GM12878 (cell line): Measurements from ENCODE around the gene RAPSN. TPM values are rescaled to one million over a fixed set of nuclear protein-coding genes. Genes with fewer than 3 reads are reported as not detected.

ENCODE experiments used
- ATAC-seq: fragments of 200-7000 bp; cut with Tn5 transposase; 3 replicates; pipeline ENCODE4 v1.9.1; 2020; ENCODE audit warnings: mild to moderate bottlenecking, moderate library complexity
- BruUV-seq: library from RNA; stranded (reverse); fragments of 400-500 nt; replicated peaks from 2 replicates; lab custom pipeline; 2021; lab: Mats Ljungman, UMichigan
- CTCF ChIA-PET: fragments of 300-600 bp; sonication (Branson Sonifier 250); formaldehyde crosslinking; extraction: SDS; loops from one replicate; lab custom pipeline; 2021; ENCODE audit warnings: inconsistent platforms; lab: Yijun Ruan, JAX
- POLR2A ChIA-PET: fragments of 350-600 bp; formaldehyde crosslinking; extraction: SDS; loops from one replicate; lab custom pipeline; 2021; ENCODE audit warnings: inconsistent platforms; lab: Charles Lee
- RAD21 ChIA-PET: fragments of 300-600 bp; sonication (Branson Sonifier 250); formaldehyde crosslinking; loops from one replicate; lab custom pipeline; 2023; ENCODE audit warnings: antibody characterized with exemption; ENCODE audit not compliant: unreplicated experiment; lab: Charles Lee
- SMC1A ChIA-PET: fragments of 300-600 bp; sonication (Branson Sonifier 250); formaldehyde crosslinking; loops from one replicate; lab custom pipeline; 2023; ENCODE audit not compliant: unreplicated experiment, uncharacterized antibody; lab: Charles Lee
- DNase-seq: peaks from one replicate; pipeline ENCODE4 v3.0.0-alpha.2; 2011; ENCODE audit warnings: low read depth, low spot score
- FAIRE-seq: peaks from 3 replicates; lab custom pipeline; 2011; peaks lifted over from hg19 to GRCh38; lab: Jason Lieb, UNC
- H2AFZ ChIP-seq: 2 replicates; pipeline ENCODE4 v1.6.0; 2011; ENCODE audit warnings: low read depth, low read length, control low read depth; ENCODE audit not compliant: control insufficient read depth
- H3K27ac ChIP-seq: 2 replicates; pipeline ENCODE4 v1.5.1; 2011; ENCODE audit warnings: control low read depth; ENCODE audit not compliant: control insufficient read depth, insufficient read depth
- H3K27me3 ChIP-seq, 2 experiments: replicated peaks in 1 of 2; 2 replicates each; pipeline versions ENCODE4 v1.6.0 to v1.6.1; 2011; ENCODE audit warnings: low read length in 1 of 2; ENCODE audit not compliant: control insufficient read depth in 2 of 2, insufficient read depth in 2 of 2
- H3K36me3 ChIP-seq, 2 experiments: 2 replicates each; pipeline ENCODE4 v1.5.1; 2011; ENCODE audit warnings: low read length in 1 of 2; ENCODE audit not compliant: control insufficient read depth in 2 of 2, insufficient read depth in 2 of 2
- H3K4me1 ChIP-seq: 2 replicates; pipeline ENCODE4 v1.6.1; 2011; ENCODE audit warnings: mild to moderate bottlenecking, low read length, moderate library complexity, mixed read lengths; ENCODE audit not compliant: control insufficient read depth, insufficient read depth
- H3K4me2 ChIP-seq: 2 replicates; pipeline ENCODE4 v1.6.0; 2011; ENCODE audit warnings: control low read depth; ENCODE audit not compliant: control insufficient read depth, insufficient read depth
- H3K4me3 ChIP-seq: fragments of 200-600 bp; sonication (generic); 2 replicates; pipeline ENCODE4 v1.5.1; 2016
- H3K79me2 ChIP-seq: 2 replicates; pipeline ENCODE4 v1.6.0; 2011; ENCODE audit warnings: low read length; ENCODE audit not compliant: control insufficient read depth, insufficient read depth
- H3K9ac ChIP-seq: 2 replicates; pipeline ENCODE4 v1.8.0; 2011; ENCODE audit warnings: low read length, control low read depth, mixed read lengths; ENCODE audit not compliant: control insufficient read depth, insufficient read depth
- H3K9me3 ChIP-seq: replicated peaks from 3 replicates; pipeline ENCODE4 v1.5.1; 2011; ENCODE audit warnings: mild to moderate bottlenecking, low read length; ENCODE audit not compliant: control insufficient read depth, insufficient read depth
- H4K20me1 ChIP-seq: 2 replicates; pipeline ENCODE4 v1.6.0; 2011; ENCODE audit not compliant: control insufficient read depth, insufficient read depth
- BRCA1 ChIP-seq: IDR thresholded peaks from 2 replicates; pipeline ENCODE4 v1.6.1; 2011; ENCODE audit warnings: low read depth, low read length, improper control_type of control experiment
- HDAC6 ChIP-seq: fragments of 200-600 bp; sonication (generic); IDR thresholded peaks from one replicate; pipeline ENCODE4 v1.8.0; 2017; ENCODE audit warnings: antibody characterized with exemption; ENCODE audit not compliant: unreplicated experiment
- IKZF1 ChIP-seq: fragments of 450-650 bp; conservative IDR thresholded peaks from 2 replicates; pipeline ENCODE4 v1.6.1; 2017; ENCODE audit warnings: antibody characterized with exemption, mild to moderate bottlenecking
- JUNB ChIP-seq: IDR thresholded peaks from 2 replicates; pipeline ENCODE4 v1.6.1; 2016; ENCODE audit warnings: antibody characterized with exemption, mild to moderate bottlenecking
- SKIL ChIP-seq: fragments of 450-650 bp; IDR thresholded peaks from 2 replicates; pipeline ENCODE4 v1.6.1; 2017; ENCODE audit warnings: mild to moderate bottlenecking, low read depth, inconsistent platforms; ENCODE audit not compliant: poor library complexity, severe bottlenecking
- YBX1 ChIP-seq: fragments of 450-650 bp; IDR thresholded peaks from 2 replicates; pipeline ENCODE4 v1.6.1; 2016; ENCODE audit warnings: antibody characterized with exemption
- ZZZ3 ChIP-seq: IDR thresholded peaks from 2 replicates; pipeline ENCODE4 v1.6.1; 2011; ENCODE audit warnings: low read depth; ENCODE audit not compliant: control insufficient read depth, insufficient read length
- whole genome bisulfite sequencing: methylation state at CpG from one replicate; pipeline ENCODE4 v1.1.6; 2016; ENCODE audit warnings: low lambda C conversion rate; ENCODE audit not compliant: insufficient replicate concordance, insufficient coverage; ENCODE audit errors: missing lambda C conversion rate; 5-methylcytosine and 5-hydroxymethylcytosine counted together
- in situ Hi-C: fragments of 300-500 bp; cut with MboI; formaldehyde crosslinking; loops from 9 replicates; pipeline ENCODE4 v1.14.3; 2018; ENCODE audit warnings: mixed read lengths
- intact Hi-C: fragments of 100-400 bp; cut with micrococcal nuclease; formaldehyde crosslinking; loops from one replicate; pipeline ENCODE4 v1.14.2; 2022; ENCODE audit not compliant: unreplicated experiment
- polyA plus RNA-seq, 11 experiments: library from polyadenylated mRNA; depleted of rRNA in 4 of 11; unstranded in 6 of 11; stranded (reverse) in 5 of 11; fragments of >200 nt; fragmentation: Nextera tagmentation in 4 of 11; fragmentation: Illumina TruSeq in 1 of 11; extraction: Ambion mirVana in 4 of 11; extraction: Trizol in 1 of 11; gene quantifications; 1 replicate in 1 of 11; 2 replicates in 10 of 11; pipeline versions ENCODE4 v1.2.1 to v1.2.3, GENCODE V29; 2011 to 2016; ENCODE audit warnings: inconsistent platforms in 2 of 11, missing spikeins in 2 of 11, low read depth in 1 of 11
- total RNA-seq, 4 experiments: library from RNA; depleted of rRNA in 3 of 4; stranded (reverse); fragments of >200 nt in 3 of 4; fragmentation: Illumina TruSeq in 1 of 4; extraction: Trizol in 1 of 4; gene quantifications; 2 replicates each; pipeline versions ENCODE4 v1.2.1 to v1.2.3, GENCODE V29; 2013 to 2021
- TF ChIP-seq, protein P1 (sequence below): fragments of 150-350 bp; IDR thresholded peaks from 2 replicates; pipeline ENCODE4 v1.6.1; 2016; ENCODE audit warnings: low read depth, low read length
- TF ChIP-seq, protein P2 (sequence below): fragments of 450-650 bp; formaldehyde crosslinking; IDR thresholded peaks from 2 replicates; pipeline ENCODE4 v1.5.0; 2022; ENCODE audit warnings: mild to moderate bottlenecking, missing genetic modification characterization

Gene RAPSN
- total and polyA plus RNA-seq, 10 of the 15 experiments (the other 5 are each of a cell fraction or from before 2014, with no cell fraction given): 0.08 to 0.23 (median 0.14) TPM; not detected in 6

DNA sequence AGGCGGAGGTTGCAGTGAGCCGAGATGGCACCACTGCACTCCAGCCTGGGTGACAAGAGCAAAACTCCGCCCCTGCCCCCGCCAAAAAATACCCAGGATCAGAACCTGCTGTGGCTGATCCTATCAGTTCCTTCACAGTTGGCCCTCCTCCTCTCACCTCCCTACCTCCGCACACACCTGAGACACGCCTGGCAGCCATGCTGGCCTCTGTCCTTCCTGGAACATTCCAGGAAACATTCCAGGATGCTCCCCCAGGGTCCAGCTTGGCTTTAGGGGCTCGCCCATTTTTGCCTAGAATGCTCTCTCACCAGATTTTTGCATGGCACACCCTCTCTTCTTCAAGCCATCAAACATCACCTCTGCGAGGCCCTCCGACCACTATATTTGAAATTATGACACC is 2.1 kb downstream of the RAPSN start:
- Histone ChIP-seq H3K79me2 (no peaks in the 10 kb centered on the region), H3K9me3 (no peaks in the 10 kb centered on the region), H3K4me1 (no peaks in the 10 kb centered on the region), H3K36me3 (no peaks in the 10 kb centered on the region), H3K27ac (no peak overlapping the region)
- intact Hi-C loops: no loop called here
- POLR2A ChIA-PET: no interaction called here
- RAD21 ChIA-PET: no interaction called here
- FAIRE-seq: no peak
- WGBS: 83% methylated on average over 9 of the region's 9 CpGs
- CTCF ChIA-PET: interaction anchor here (1.2 kb wide), 1 partner anchor 10 kb away, joined by 3 read pairs; no protein-coding TSS in a partner anchor
- TF ChIP-seq JUNB (no peak), ZZZ3 (no peak), SKIL (no peak), IKZF1 (no peak), YBX1 (no peak), HDAC6 (no peak), BRCA1 (no peak)
- TF ChIP-seq, protein P1, sequence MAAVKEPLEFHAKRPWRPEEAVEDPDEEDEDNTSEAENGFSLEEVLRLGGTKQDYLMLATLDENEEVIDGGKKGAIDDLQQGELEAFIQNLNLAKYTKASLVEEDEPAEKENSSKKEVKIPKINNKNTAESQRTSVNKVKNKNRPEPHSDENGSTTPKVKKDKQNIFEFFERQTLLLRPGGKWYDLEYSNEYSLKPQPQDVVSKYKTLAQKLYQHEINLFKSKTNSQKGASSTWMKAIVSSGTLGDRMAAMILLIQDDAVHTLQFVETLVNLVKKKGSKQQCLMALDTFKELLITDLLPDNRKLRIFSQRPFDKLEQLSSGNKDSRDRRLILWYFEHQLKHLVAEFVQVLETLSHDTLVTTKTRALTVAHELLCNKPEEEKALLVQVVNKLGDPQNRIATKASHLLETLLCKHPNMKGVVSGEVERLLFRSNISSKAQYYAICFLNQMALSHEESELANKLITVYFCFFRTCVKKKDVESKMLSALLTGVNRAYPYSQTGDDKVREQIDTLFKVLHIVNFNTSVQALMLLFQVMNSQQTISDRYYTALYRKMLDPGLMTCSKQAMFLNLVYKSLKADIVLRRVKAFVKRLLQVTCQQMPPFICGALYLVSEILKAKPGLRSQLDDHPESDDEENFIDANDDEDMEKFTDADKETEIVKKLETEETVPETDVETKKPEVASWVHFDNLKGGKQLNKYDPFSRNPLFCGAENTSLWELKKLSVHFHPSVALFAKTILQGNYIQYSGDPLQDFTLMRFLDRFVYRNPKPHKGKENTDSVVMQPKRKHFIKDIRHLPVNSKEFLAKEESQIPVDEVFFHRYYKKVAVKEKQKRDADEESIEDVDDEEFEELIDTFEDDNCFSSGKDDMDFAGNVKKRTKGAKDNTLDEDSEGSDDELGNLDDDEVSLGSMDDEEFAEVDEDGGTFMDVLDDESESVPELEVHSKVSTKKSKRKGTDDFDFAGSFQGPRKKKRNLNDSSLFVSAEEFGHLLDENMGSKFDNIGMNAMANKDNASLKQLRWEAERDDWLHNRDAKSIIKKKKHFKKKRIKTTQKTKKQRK: no peak
- TF ChIP-seq, protein P2, sequence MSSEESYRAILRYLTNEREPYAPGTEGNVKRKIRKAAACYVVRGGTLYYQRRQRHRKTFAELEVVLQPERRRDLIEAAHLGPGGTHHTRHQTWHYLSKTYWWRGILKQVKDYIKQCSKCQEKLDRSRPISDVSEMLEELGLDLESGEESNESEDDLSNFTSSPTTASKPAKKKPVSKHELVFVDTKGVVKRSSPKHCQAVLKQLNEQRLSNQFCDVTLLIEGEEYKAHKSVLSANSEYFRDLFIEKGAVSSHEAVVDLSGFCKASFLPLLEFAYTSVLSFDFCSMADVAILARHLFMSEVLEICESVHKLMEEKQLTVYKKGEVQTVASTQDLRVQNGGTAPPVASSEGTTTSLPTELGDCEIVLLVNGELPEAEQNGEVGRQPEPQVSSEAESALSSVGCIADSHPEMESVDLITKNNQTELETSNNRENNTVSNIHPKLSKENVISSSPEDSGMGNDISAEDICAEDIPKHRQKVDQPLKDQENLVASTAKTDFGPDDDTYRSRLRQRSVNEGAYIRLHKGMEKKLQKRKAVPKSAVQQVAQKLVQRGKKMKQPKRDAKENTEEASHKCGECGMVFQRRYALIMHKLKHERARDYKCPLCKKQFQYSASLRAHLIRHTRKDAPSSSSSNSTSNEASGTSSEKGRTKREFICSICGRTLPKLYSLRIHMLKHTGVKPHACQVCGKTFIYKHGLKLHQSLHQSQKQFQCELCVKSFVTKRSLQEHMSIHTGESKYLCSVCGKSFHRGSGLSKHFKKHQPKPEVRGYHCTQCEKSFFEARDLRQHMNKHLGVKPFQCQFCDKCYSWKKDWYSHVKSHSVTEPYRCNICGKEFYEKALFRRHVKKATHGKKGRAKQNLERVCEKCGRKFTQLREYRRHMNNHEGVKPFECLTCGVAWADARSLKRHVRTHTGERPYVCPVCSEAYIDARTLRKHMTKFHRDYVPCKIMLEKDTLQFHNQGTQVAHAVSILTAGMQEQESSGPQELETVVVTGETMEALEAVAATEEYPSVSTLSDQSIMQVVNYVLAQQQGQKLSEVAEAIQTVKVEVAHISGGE: no peak
- TF ChIP-seq, all 136 proteins: peak for 0
- Histone ChIP-seq H3K9ac (no peak overlapping the region), H3K27me3 (no peaks in the 10 kb centered on the region), H2AFZ (no peak overlapping the region), H4K20me1 (no peaks in the 10 kb centered on the region), H3K4me2 (no peak overlapping the region), H3K4me3 (no peak overlapping the region)
- ATAC-seq (no peak), DNase-seq (no peak)
- in situ Hi-C loops: no loop called here
- BruUV-seq: no TSS peak
- SMC1A ChIA-PET: no interaction called here
